GM21367 (cell line): ENCODE measurements around the gene EPHA10.

Experiments used
- ATAC-seq: cut with Tn5 transposase; IDR thresholded peaks from one replicate; pipeline ENCODE4 v1.9.1; 2021; ENCODE audit not compliant: unreplicated experiment

The EPHA10 gene

DNA sequence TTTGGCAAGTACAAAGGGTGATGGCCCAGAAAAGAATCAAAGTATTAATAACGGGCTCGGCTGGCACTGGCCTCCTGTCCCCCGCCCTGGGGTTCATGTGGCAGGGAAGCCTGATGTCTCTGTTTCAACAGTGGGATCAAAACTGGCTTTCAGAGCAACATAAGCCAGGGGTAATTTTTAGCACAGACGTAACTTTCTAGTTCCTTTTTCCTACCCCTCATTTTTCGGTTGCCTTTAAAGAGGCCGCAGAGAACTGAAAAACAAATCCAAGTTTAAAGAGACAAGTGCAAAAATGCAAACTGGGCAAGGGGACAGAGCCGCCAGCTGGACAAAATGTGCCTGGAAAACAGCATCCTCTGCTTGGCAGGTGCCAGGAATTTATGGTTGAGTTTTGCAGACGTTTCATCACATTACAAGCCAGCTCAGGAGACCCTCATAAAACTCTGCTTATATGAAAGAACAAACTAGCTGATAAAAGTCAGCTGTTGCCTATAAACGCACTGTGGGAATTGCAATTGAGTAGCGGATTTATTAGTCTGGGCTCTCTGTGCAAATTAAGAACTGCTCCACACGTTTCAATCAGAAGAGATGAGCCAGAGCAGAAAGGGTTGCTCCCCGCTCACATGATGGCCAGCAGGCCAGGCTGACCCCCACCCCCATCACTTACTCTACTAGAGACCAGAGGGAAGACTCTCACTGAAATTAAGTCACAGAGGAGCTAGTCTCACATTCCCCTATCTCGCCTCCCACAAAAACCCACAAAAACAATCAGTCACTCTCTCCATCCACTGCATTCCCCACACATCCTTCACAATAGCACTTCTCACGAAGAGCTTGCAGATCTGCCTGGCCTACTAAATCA is 88.4 kb downstream of the EPHA10 start:
- no peak for ATAC-seq

DNA sequence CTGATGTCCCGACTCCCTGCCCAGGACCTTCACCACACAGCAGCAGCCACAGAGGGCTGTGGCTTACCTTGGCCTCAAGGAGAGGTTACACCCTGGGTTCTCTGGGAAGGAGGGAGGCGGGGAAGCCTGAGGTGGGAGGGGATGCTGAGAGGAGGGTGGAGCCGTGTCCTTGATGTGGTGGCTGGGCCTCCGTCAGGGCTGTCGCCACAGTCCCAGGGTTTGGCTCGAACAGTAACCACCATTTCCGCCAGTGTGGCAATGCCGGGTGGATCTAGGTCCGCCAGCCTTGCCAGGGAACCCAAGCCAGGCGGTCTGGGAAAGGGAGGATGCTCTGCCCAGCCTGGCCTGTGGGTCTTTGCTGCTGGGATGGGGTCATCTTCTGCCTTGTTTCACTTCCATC is 91.0 kb downstream of the EPHA10 start:
- no peak for ATAC-seq

DNA sequence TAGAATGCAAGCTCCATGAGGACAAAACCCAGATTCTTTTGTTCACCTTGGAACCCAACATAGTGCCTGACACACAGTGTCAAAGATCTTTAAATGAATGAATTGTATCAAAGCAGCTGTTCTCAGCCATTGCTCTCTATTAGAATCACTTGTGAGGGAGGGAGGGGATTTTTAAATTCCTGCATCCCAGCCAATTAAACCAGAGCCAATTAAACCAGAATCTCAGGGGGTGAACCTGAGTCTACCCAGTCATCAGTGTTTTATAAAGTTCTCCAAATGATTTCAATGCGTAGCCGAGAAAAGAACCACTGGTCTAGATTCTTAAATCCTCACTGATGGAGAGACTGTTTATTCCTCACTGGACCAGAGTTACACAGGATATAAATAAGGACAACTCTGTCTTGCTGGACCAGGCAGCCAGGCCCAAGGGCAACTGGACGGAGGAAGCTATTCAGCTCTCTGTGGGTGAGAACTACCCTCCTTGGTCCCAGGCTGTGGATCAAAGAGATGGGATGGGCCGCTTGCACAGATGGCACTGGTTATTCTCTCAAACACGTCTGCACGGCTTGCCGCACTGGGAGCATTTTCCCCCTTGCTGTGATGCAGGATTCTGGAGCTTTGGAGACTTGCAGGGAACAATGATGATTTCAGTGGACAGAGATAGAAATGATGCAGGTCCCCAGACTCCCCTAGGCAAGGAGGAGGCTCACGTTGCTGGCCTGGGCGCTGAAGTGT is 92.6 kb downstream of the EPHA10 start:
- no peak for ATAC-seq

GRCh38 chr1:37671261-37671660 is 93.7 kb downstream of the EPHA10 start:
- no peak for ATAC-seq

GRCh38 chr1:37670133-37670532 is 94.8 kb downstream of the EPHA10 start:
- no peak for ATAC-seq

- ATAC-seq: no peak
Observed at GRCh38 chr1:37667023-37667671, 97.8 kb downstream of the EPHA10 start.

DNA sequence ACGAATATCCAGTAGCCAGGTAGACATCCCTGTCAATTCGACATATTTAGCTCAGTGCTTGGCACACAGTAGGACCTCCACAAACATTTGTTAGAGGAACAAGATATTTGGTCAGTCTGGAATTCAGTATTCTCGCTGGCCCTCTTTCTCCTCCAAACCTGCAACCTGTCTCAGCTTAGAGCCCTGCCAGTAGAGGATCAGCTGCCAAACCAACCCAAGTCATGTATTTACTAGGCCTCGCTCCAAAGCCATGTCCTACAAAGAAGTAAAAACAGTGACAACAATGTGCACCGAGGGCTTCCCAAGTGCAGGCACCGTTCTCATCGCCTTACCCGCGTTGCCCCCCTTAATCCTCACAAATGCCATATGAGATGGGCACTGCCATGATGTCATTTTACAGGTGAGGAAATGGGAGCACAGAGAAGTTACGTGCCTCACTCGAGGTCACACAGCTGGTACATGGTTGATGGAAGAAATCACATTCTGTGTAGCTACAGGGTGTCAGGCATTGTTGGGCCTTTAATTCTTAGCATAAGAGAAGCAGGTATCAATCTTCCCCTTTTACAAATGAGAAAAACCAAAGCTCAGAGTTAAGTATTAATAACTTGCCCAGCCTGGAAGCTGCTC is 98.6 kb downstream of the EPHA10 start:
- ATAC-seq: no peak
